Mesothelial cell of epicardium (in vitro differentiated cells): ENCODE data around the gene SMIM44. TPM values are rescaled to one million over a fixed set of nuclear protein-coding genes. Genes with fewer than 3 reads are reported as not detected.
A peak's percentile ranks its signal among the peaks of the same experiment; 100 is the strongest.

ENCODE experiments used
- DNase-seq, 2 experiments: peaks; one replicate each; pipeline ENCODE4 v3.0.0; 2021; ENCODE audit warnings: low spot score in 2 of 2; ENCODE audit not compliant: unreplicated experiment in 2 of 2
- H3K27ac Mint-ChIP-seq: 2 replicates; pipeline ENCODE4 v1.8.0; 2021; ENCODE audit warnings: mixed read lengths
- H3K27me3 Mint-ChIP-seq: 2 replicates; pipeline ENCODE4 v1.8.0; 2021; ENCODE audit warnings: low read depth, mixed read lengths
- H3K36me3 Mint-ChIP-seq: 2 replicates; pipeline ENCODE4 v1.8.0; 2021; ENCODE audit warnings: mixed read lengths
- H3K4me1 Mint-ChIP-seq: 2 replicates; pipeline ENCODE4 v1.8.0; 2021; ENCODE audit warnings: mixed read lengths
- H3K4me3 Mint-ChIP-seq: 2 replicates; pipeline ENCODE4 v1.8.0; 2021; ENCODE audit warnings: mild to moderate bottlenecking, moderate library complexity, mixed read lengths
- H3K9me3 Mint-ChIP-seq: 2 replicates; pipeline ENCODE4 v1.8.0; 2021; ENCODE audit warnings: mixed read lengths
- total RNA-seq: library from RNA; stranded (reverse); gene quantifications from 3 replicates; pipeline ENCODE4 v1.2.1, GENCODE V29; 2021
- TF ChIP-seq, protein P1 (sequence below): fragments of 200-600 bp; sonication (generic); IDR thresholded peaks from one replicate; pipeline ENCODE4 v1.5.0; 2021; ENCODE audit warnings: antibody characterized with exemption; ENCODE audit not compliant: unreplicated experiment

SMIM44 gene
- total RNA-seq, 1 donor from 2014 or later = not detected

DNA sequence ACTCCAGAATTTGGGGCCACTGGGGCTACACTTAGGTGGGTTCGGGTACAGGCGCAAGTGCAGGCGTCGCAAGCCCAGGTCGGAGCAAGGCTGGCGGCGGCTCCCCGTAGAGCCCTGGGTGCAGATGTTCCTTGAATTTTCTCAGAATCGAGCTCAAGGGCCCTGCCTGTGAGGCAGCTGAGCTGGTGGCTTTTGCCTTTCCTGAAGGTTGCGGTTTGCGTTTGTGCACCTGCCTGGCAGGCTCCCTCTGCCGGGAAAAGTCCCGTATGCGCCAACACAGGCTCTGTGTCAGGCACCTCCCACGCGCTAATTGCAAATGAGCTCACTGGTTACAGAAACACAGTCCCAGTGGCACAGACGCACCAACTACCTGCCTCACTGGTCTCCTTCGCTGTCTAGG is 11.3 kb upstream of the SMIM44 start:
- Mint-ChIP-seq H3K4me3 (no peak overlapping the region), H3K27me3 (no peaks in the 10 kb centered on the region), H3K4me1 (peaks cover 3% of the 10 kb centered on the region), H3K27ac (no peak overlapping the region), H3K9me3 (peaks cover 4% of the 10 kb centered on the region), H3K36me3 (peaks cover 27% of the 10 kb centered on the region)
- TF ChIP-seq, protein P1, sequence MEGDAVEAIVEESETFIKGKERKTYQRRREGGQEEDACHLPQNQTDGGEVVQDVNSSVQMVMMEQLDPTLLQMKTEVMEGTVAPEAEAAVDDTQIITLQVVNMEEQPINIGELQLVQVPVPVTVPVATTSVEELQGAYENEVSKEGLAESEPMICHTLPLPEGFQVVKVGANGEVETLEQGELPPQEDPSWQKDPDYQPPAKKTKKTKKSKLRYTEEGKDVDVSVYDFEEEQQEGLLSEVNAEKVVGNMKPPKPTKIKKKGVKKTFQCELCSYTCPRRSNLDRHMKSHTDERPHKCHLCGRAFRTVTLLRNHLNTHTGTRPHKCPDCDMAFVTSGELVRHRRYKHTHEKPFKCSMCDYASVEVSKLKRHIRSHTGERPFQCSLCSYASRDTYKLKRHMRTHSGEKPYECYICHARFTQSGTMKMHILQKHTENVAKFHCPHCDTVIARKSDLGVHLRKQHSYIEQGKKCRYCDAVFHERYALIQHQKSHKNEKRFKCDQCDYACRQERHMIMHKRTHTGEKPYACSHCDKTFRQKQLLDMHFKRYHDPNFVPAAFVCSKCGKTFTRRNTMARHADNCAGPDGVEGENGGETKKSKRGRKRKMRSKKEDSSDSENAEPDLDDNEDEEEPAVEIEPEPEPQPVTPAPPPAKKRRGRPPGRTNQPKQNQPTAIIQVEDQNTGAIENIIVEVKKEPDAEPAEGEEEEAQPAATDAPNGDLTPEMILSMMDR = no peak
- DNase-seq = no peak

DNA sequence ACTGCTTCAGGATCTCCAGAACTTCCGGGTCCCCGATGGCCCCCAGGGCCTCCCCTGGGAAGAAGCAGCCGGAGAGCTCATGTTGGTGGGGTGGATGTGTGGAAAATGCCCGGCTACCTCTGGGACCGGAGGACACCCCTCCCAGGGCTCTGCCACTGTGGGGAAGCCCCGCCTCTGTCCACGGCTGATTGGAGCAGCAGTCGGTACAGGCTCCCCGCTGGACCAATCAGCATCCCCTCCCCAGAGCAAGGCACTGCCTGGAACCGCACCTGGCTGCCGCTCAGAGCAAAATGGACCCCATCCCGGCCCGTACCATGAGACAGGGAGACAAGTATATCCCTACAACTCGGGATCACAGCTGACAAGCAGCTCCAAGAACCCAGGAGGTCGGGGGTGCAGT is 10.8 kb upstream of the SMIM44 start:
- peak in 1 of 2 experiments; percentile 53 for DNase-seq
- Mint-ChIP-seq H3K36me3 (peaks cover 25% of the 10 kb centered on the region), H3K27me3 (no peaks in the 10 kb centered on the region)

DNA sequence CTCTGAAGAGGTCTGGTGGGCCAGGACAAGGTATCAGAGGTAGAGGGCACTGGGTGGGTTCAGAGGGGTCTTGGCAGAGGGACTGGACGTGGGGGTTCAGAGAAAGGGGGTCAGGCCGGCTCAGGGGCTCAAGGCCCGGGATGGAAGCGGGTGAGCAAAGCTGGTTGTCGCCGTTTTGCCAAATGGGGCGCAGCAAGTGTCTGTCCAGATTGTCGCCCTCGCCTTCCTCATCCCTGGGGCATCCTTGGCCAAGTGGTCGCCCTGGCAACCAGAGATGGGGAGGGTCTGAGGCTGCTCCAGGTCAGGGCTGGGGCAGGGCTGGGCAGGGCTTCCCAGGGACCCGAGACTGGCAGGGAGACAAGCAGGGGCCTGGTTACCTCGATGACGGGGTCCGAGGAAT is 10.4 kb upstream of the SMIM44 start:
- H3K27me3 Mint-ChIP-seq = no peaks in the 10 kb centered on the region
- H3K4me1 Mint-ChIP-seq = no peaks in the 10 kb centered on the region
- no peak for DNase-seq
- H3K9me3 Mint-ChIP-seq = peaks cover 4% of the 10 kb centered on the region
- H3K27ac Mint-ChIP-seq = peak overlapping the region; percentile 50
- H3K36me3 Mint-ChIP-seq = peaks cover 24% of the 10 kb centered on the region
- H3K4me3 Mint-ChIP-seq = no peak overlapping the region
- TF ChIP-seq, protein P1 = no peak

More for the DNA sequence above, 10.8 kb upstream of the SMIM44 start:
- H3K4me3 Mint-ChIP-seq = no peak overlapping the region
- peak overlapping the region; percentile 30 for H3K27ac Mint-ChIP-seq
- TF ChIP-seq, protein P1 = no peak
- H3K4me1 Mint-ChIP-seq = peaks cover under 1% of the 10 kb centered on the region
- peaks cover 4% of the 10 kb centered on the region for H3K9me3 Mint-ChIP-seq

DNA sequence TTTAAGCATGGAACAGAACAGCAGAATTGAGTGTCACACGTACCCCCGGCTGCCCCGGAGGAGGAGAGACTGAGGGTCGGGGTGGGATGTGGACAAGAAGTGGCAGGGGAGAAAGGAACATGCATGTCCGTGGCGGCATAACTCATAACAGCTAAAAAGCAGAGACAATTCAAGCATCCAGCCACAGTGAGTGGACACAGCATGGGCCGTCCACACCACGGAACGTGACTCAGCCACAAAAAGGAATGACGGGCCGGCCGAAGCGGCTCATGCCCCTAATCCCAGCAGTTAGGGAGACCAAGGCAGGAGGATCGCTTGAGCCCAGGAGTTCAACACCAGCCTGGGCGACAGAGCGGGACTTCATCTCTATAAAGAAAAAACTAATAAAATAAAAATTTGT is 9.7 kb upstream of the SMIM44 start:
- H3K27ac Mint-ChIP-seq = no peak overlapping the region
- no peak overlapping the region for H3K4me3 Mint-ChIP-seq
- H3K27me3 Mint-ChIP-seq = no peaks in the 10 kb centered on the region
- TF ChIP-seq, protein P1 = no peak
- H3K36me3 Mint-ChIP-seq = peaks cover 25% of the 10 kb centered on the region
- DNase-seq = no peak
- H3K9me3 Mint-ChIP-seq = peaks cover 2% of the 10 kb centered on the region
- H3K4me1 Mint-ChIP-seq = no peaks in the 10 kb centered on the region

DNA sequence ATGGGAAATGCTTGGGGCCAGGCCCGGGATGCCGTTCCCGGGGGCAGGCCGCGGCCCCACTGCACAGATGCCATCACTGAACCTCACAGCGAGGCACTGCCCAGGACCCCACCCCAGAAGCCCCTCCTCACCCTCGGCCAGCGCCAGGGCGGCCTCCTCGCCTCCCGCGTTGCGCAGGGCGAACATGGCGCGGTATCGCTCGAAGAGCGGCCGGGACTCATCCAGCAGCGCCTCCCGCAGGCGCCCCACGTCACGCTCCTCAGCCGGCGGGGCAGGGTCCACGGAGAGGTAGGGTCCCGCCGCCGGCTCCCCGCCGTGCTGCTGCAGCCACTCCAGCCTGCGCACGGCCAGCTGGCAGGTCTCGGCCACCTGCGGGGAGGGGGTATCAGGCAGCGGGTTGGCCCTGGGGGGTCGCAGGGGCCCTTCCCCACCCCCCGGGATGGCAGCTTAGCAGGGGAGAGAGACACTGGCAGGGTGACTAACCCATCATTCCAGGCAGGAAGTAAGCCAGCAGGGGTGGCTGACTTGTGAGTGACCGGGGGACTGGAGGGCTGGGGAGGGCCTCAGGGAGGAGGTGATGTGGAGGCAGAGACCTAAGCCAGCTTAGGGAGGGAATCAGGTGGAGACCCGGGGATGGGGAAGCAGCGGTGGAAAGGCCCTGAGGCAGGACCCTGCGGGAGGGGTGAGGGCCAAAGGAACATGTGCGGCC is 9.0 kb upstream of the SMIM44 start:
- Mint-ChIP-seq H3K9me3 (no peaks in the 10 kb centered on the region), H3K27me3 (no peaks in the 10 kb centered on the region), H3K27ac (no peak overlapping the region), H3K4me1 (no peaks in the 10 kb centered on the region), H3K36me3 (peaks cover 22% of the 10 kb centered on the region), H3K4me3 (no peak overlapping the region)
- TF ChIP-seq, protein P1 = no peak
- no peak for DNase-seq
